Measurements from ENCODE around the gene ERGIC3.

GRCh38 chr20:35576816-35577215 is 34.9 kb downstream of the ERGIC3 start:
- TF ChIP-seq, protein P1, sequence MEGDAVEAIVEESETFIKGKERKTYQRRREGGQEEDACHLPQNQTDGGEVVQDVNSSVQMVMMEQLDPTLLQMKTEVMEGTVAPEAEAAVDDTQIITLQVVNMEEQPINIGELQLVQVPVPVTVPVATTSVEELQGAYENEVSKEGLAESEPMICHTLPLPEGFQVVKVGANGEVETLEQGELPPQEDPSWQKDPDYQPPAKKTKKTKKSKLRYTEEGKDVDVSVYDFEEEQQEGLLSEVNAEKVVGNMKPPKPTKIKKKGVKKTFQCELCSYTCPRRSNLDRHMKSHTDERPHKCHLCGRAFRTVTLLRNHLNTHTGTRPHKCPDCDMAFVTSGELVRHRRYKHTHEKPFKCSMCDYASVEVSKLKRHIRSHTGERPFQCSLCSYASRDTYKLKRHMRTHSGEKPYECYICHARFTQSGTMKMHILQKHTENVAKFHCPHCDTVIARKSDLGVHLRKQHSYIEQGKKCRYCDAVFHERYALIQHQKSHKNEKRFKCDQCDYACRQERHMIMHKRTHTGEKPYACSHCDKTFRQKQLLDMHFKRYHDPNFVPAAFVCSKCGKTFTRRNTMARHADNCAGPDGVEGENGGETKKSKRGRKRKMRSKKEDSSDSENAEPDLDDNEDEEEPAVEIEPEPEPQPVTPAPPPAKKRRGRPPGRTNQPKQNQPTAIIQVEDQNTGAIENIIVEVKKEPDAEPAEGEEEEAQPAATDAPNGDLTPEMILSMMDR (IDR thresholded peaks at IDR 0.05; ENCODE audit: low read depth, low read length, poor library complexity, severe bottlenecking) = no peak
- no peak for TF ChIP-seq EZH2phosphoT487 (IDR thresholded peaks at IDR 0.05; ENCODE audit: borderline replicate concordance, low read length)
